Measurements from ENCODE around the gene BCR.

BCR gene

DNA sequence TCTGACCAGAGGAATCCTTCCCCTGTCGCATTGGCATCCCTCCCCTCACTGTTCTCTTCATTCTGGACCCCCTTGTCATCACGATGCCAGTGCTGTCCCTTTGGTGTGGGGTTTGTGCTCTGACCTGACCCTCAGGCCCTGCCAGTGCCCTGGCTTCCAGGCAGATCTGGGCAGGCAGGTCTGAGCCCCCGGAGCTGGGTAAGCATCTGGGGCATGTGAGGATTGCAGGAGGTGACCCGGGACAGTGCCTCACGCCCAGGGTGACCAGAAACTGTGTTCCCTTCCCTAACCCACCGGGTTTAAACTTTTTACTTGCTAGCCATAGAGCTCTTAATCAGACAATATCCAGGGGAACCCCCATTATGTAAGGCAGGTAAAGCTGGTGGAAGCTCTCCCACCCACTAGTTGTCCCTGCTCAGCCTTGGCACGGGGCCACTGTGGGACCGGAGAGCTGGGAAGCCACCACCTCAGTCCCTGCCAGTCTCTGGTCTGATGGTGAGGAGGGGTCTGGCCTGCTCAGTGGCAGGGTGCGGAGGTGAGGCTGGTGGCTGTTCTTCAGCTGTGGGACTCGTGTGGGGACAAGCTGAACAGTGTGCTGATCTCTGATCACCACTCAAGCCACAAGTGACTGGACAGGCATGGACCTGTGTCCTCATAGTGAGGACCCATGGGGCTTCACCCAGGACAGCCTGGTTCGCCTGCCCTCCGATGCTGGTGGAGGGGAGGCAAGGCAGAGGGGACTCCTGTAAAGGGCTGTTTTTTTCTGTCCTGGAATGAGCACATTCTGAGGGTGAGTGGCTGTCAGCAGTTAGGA lies 38.0 kb downstream of the BCR start:
- no peak for DNase-seq

- DNase-seq: peak in 1 of 2 experiments; percentile 71
Measured at GRCh38 chr22:23218867-23219251, 38.5 kb downstream of the BCR start.

- DNase-seq: no peak
Measured at GRCh38 chr22:23219317-23219716, 39.0 kb downstream of the BCR start.

GRCh38 chr22:23219822-23220484 lies 39.6 kb downstream of the BCR start:
- DNase-seq: peak in 1 of 2 experiments; percentile 37

DNA sequence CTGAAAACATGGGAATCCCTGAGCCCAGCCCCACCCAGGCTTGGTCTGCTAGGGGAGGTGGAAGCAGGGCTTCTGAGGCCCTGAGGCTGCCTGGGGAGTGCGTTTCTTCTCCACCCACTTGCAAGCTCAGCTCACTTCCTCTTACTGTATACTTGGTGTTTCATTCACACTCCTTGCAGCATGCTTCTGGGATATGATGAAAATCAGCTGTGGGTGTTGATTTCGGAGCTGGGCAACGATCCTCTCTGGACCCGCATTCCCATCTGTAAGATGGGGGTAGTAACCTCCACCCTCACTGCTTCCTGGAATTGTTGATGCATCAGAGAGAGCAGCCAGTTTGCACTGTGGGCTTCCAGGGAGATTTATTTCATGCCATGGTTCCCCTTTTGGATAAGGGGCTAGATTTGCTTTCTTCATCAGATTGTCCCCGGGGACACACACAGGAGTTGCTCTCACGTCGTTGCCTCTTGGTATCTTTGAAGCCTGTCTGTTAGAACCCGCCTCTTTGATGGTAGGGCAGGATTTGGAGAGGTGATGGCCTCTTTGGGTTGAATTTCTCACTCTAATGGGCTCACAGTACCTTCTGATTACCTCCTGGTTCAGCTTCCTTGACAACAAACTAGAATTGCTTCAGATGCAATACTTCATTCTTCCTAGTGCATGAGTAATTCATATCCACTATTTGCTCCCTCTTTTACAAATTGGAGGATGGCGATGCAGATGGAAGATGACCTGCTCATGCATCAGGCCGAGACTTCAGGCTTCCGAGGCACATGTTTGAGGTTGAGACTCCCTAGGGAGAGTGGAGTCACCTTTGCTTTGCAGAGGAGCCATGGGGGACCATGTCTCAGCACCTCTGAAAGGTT lies 40.4 kb downstream of the BCR start:
- no peak for DNase-seq

DNA sequence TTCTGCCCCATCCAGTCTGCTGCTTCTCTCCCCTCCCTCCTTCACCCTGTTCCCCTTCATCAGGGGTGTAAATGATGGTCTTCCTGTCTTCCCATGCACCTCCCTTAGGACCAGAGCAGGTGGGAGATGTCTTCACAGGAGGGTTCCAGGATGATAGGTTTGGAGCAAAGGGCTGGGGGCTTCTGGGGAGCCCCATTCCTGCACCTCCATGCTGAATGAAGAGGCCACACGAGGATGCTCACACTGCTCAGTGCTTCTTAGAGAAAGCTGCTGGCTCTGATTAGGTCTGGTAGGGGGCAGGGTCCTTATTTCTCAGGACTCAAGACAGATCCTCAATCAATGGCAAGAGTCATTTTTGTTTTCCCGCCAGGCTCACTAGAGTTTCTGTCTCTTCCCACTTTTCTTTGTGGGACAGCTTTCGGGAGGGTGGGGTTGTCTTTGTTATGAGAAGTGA lies 41.1 kb downstream of the BCR start:
- DNase-seq: no peak

- DNase-seq: no peak
Measured at GRCh38 chr22:23222033-23222792, 41.9 kb downstream of the BCR start.

- DNase-seq: no peak
Measured at GRCh38 chr22:23222793-23223568, 42.7 kb downstream of the BCR start.

DNA sequence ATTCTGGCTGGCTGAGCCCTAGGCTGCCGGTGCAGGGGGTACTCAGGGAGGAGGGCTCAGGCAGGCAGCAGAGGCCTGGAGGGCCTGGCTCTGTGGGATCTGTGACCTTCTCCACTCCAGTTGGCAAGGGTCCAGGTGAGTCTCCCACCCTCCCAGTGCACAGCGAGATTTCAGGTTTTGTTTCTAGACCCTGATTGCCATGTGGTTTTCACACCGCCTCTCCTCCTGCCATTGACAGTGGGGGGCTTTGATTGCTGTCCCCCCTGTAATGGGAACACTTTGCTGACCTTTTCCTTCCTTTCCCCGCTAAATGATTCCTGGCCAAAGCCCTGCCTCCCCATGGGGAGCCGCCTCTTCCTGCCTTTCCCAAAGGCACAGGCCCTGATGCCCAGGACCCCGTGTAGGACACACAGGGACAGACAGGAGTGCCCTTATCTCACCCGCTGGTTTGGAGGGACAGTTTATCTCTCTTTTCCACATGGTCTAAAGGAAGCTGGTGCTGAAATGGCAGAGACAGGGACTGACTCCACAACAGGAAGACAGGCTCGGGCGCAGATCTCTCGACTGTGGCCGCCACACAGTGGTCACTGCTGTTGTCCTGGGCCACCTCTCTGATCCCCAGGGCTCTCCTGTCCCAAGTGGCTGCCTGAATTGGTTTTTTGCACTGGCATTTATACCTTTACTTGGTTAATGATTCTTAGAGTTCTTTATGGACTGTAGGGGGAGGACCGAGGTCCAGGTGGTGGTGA lies 43.4 kb downstream of the BCR start:
- no peak for DNase-seq

DNA sequence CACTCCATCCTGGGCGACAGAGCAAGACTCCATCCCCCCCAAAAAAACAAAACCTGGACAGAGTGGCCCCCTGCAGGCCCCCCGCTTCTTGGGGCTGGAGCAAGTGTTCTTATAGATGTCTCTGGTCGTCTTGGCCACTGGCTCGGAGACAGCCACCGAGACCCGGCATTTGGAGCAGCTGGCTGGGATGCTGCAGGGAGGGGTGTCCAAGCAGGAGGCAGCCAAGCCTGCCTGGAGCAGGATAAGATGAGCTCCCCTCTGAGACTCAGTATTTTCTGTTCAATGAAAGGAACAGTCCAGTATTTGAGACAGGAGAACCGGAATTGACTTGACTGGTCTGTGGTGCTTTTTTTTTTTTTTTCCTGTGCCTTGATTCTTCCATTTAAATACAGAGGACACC lies 44.5 kb downstream of the BCR start:
- DNase-seq: no peak

DNA sequence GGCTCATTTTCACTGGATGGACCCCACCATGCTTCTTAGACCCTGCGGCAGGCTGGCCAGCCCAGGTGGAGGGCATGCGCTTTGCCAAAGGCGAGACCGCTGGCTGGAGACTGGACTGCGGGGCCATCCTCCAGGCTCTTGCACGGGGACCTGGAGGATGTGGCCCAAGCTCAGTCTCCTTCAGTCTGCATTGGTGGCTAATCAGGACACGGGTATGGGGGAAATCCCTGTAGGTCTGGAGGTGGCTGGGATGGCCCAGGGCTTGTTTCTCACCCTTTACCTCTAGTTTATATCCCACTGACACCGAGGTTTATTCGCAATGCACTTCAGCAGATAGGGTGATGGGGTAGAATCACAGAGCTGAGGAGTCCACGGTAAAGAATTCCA lies 45.0 kb downstream of the BCR start:
- no peak for DNase-seq

GRCh38 chr22:23225724-23226496 lies 45.6 kb downstream of the BCR start:
- peak in 1 of 2 experiments; percentile 68 for DNase-seq

GRCh38 chr22:23226497-23226850 lies 46.2 kb downstream of the BCR start:
- DNase-seq: peak; percentile 77 to 86

DNA sequence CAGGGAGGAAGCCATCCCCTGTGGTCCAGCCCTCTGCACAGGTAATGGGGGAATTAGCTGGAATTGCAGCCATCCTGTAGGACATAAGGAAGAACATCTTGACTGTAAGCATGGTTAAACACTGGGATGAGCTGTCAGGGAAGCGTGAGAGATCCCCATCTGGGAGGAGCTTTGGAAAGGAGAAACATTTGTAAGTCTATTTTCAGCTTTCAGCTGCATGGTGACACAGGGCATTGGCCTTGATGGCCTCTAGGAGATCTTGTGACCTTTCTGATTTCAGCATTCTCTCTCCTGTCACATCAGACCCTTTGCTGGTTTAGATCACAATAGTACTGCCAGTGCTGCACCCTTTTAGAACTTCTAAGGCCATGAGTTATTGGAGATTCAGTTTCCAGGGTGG lies 47.1 kb downstream of the BCR start:
- peak in 1 of 2 experiments; percentile 26 for DNase-seq

- no peak for DNase-seq
Measured at GRCh38 chr22:23228503-23228902, 48.2 kb downstream of the BCR start.

GRCh38 chr22:23229646-23230045 lies 49.3 kb downstream of the BCR start:
- DNase-seq: no peak

DNA sequence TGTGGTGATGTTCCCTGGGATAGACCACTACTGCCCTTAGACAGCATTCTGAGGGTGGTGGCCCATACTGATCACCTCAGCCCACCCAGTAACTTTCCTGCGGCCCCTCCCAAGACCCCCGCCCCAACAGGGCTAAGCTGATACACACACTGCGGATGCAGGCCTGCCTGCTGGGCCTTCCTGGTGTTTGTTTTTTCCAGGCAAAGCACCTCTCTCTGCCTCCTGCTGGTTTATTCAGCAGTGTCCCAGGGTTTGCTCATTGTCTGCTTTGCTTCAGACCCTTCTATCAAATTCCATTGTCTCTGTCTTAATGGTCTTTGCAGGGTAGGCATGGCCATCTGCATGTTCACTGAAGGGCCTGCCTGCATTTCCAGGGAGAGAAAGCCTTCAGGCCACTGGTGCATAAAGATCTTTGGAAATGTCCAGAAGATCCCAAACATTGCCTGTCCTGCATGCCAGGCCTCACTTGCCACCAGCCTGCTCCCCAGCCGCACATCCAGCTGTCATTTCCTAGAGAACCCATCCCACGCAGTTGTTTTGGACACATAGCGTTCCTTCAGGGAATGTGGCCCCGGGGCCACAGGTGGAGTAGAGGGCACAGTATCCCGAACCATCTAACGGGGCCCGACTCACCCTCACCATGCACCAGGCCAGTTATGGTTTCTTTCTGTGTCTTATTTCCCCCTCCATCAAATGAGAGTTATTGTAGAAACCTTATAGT lies 50.2 kb downstream of the BCR start:
- no peak for DNase-seq

- no peak for DNase-seq
Measured at GRCh38 chr22:23231471-23232093, 51.3 kb downstream of the BCR start.
